Measurements from ENCODE around the gene GPR15.

GPR15 gene

GRCh38 chr3:98531622-98532274, at the start of gene GPR15:
GPR15 (plus strand) TSS chr3:98531978; CDS start chr3:98532034, 56 bp downstream.
- DNase-seq: no peak

- DNase-seq: no peak
Observed at GRCh38 chr3:98482717-98483482, 48.9 kb upstream of the GPR15 start.

- no peak for DNase-seq
Observed at GRCh38 chr3:98483626-98484025, 48.2 kb upstream of the GPR15 start.

- no peak for DNase-seq
Observed at GRCh38 chr3:98497381-98497780, 34.4 kb upstream of the GPR15 start, which contains the start of gene OR5K2. OR5K2 (plus strand) TSS chr3:98497681; CDS start chr3:98497681, 0 bp downstream.

- no peak for DNase-seq
Observed at GRCh38 chr3:98500019-98500418, 31.8 kb upstream of the GPR15 start.

- no peak for DNase-seq
Observed at GRCh38 chr3:98501270-98501669, 30.5 kb upstream of the GPR15 start.

GRCh38 chr3:98501863-98502576, 29.8 kb upstream of the GPR15 start:
- DNase-seq: no peak

GRCh38 chr3:98504539-98504938, 27.2 kb upstream of the GPR15 start:
- DNase-seq: no peak

- no peak for DNase-seq
Observed at GRCh38 chr3:98508582-98508981, 23.2 kb upstream of the GPR15 start.

GRCh38 chr3:98512576-98512975, 19.2 kb upstream of the GPR15 start:
- DNase-seq: no peak

GRCh38 chr3:98513091-98513511, 18.7 kb upstream of the GPR15 start:
- DNase-seq: no peak

GRCh38 chr3:98513736-98514135, 18.0 kb upstream of the GPR15 start:
- DNase-seq: no peak

GRCh38 chr3:98514948-98515347, 16.8 kb upstream of the GPR15 start:
- no peak for DNase-seq

GRCh38 chr3:98518816-98519215, 13.0 kb upstream of the GPR15 start:
- no peak for DNase-seq

- no peak for DNase-seq
Observed at GRCh38 chr3:98519351-98519750, 12.4 kb upstream of the GPR15 start.

- peak; percentile 18 for DNase-seq
Observed at GRCh38 chr3:98521897-98522543, 9.8 kb upstream of the GPR15 start.

- peak; percentile 87 for DNase-seq
Observed at GRCh38 chr3:98522544-98523281, 9.1 kb upstream of the GPR15 start, which contains the start of gene CLDND1. CLDND1 (minus strand) TSS chr3:98522902; CDS start chr3:98521424, 1,478 bp downstream.

GRCh38 chr3:98525494-98525893, 6.3 kb upstream of the GPR15 start:
- no peak for DNase-seq

GRCh38 chr3:98528474-98529346, 3.1 kb upstream of the GPR15 start:
- DNase-seq: no peak

GRCh38 chr3:98529856-98530459, 1.8 kb upstream of the GPR15 start:
- no peak for DNase-seq

GRCh38 chr3:98530676-98531075, 1.1 kb upstream of the GPR15 start:
- DNase-seq: no peak

All from NCI-H2107 (cell line).